AG09319 (cell line): Measurements from ENCODE around the gene SNW1.
"Not testable (repeated sequence)": the region's sequence is repeated elsewhere in the genome, so short reads cannot be mapped to it uniquely, and the experiment has no call there.

Experiments
- DNase-seq: peaks from one replicate; pipeline ENCODE4 v3.0.0-alpha.2; 2010; ENCODE audit warnings: low read depth; ENCODE audit errors: extremely low read depth
- CTCF ChIP-seq: IDR thresholded peaks from 2 replicates; pipeline ENCODE4 v1.5.1; 2011; ENCODE audit warnings: low read depth, mild to moderate bottlenecking, inconsistent platforms, low read length, moderate library complexity

The SNW1 gene

DNA sequence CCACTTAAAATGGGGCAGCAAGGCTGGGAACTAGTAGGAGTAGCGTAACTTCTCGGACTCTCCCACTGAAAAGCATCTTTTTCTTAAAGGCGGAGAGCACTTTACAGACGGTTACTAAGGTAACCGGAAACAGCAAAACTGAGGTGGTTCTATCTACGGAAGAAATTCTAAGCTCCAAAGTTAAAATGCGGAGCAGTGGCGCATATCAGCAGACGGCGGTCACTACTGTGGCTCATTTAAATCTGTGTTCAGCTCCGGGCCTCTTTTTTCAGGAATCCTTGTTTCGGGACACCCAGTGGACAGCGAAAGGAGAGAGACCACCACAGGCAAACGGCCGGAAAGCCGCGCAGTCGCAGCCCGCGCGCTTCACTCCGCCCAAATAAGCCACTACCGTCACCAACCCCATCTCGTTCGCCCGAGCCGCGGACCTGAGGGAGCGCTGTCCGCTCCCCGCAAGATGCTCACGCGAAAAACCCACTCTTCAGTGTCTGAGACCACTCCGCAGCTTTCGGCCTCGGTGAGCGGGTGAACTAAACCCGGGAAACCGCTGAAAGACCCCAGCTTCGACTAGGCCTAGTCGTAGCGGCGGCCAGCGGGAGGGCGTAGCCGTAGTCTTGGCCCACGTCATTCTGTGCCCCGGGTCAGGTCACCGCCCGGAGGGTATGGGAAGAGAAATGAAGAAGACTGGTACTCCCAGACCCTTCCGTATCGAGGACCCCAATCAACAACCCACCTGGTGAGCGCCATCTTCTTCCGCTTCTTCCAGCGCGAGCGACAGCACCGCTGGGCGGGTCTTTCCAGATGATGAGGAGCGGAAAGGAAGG is at the start of gene SNW1:
Gene SNW1 (minus strand): TSS at position 776 of the 824 bp plus-strand sequence. CDS start 29 bp downstream, at position 747.
- no peak for TF ChIP-seq CTCF
- DNase-seq, result peak; percentile 85

- DNase-seq, result no peak
- TF ChIP-seq CTCF, result no peak
Measured at GRCh38 chr14:77809011-77809410, 48.1 kb upstream of the SNW1 start.

DNA sequence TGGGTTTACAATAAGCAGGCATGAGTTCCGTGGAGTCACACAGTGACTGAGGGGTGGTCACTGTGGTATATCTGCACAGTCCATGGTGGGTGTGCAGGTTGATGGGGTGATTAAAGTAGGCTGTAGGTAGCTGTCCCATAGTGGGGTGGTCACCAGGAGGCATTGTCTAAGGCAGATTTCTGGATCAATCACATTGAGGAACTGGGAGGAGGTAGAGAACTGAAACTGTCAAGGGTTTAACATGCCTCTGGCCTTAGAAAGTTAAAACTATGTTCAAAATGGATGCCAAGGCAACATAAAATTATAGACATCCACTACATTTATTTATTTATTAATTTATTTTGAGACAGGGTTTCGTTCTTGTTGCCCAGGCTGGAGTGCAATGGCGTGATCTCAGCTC is 47.3 kb upstream of the SNW1 start:
- DNase-seq, result no peak
- TF ChIP-seq CTCF, result no peak

GRCh38 chr14:77805706-77806105 is 44.8 kb upstream of the SNW1 start:
- DNase-seq, result no peak

DNA sequence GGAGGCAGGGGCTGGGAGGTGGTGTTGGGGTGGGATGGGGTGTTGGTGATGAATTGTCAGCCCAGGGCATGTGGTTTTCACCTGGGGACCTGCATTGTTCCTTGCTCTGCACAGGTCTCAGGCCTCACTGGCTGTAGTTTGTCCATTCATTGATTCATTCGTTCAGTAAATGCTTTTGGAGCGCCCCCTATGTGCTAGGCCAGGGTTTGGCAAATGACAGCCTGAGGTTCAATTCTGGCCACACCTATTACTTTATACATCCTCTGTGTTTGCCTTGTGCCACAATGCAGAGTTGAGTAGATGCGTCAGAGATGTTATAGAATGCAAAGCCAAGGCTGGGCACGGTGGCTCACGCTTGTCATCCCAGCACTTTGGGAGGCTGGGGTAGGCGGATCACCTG is 43.6 kb upstream of the SNW1 start:
- TF ChIP-seq CTCF, result peak; percentile 16
- no peak for DNase-seq

More at GRCh38 chr14:77805706-77806105, 44.8 kb upstream of the SNW1 start:
- no peak for TF ChIP-seq CTCF

- DNase-seq, result no peak
- no peak for TF ChIP-seq CTCF
Measured at GRCh38 chr14:77800814-77801213, 39.9 kb upstream of the SNW1 start.

GRCh38 chr14:77799863-77800730 is 39.1 kb upstream of the SNW1 start, which contains the start of gene ADCK1:
ADCK1 (plus strand) TSS chr14:77800109; CDS start chr14:77818979, 18,870 bp downstream.
- peak; percentile 27 for DNase-seq
- peak; percentile 56 for TF ChIP-seq CTCF

DNA sequence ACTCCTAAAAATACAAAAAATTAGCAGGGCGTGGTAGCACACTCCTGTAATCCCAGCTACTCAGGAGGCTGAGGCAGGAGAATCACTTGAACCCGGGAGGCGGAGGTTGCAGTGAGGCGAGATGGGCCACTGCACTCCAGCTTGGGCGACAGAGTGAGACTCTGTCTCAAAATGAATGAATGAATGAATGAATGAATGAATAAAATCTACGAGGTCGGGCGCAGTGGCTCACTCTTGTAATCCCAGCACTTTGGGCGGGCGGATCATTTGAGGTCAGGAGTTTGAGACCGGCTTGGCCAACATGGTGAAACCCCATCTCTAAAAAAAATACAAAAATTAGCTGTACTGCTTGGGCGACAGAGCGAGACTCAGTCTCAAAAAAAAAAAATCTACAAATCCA is 38.5 kb upstream of the SNW1 start:
- not testable (repeated sequence) for DNase-seq
